Activated T-cell treated with anti-CD3 and anti-CD28 coated beads for 4 hours (primary cell): ENCODE results near the gene HSF4.

Experiments
- DNase-seq: peaks from one replicate; pipeline ENCODE4 v3.0.0-alpha.2; 2020

Gene HSF4

GRCh38 chr16:67169011-67169451, 4.5 kb downstream of the HSF4 start:
- DNase-seq = no peak

- no peak for DNase-seq
These were observed 5.2 kb downstream of the HSF4 start for GRCh38 chr16:67169642-67170167.

DNA sequence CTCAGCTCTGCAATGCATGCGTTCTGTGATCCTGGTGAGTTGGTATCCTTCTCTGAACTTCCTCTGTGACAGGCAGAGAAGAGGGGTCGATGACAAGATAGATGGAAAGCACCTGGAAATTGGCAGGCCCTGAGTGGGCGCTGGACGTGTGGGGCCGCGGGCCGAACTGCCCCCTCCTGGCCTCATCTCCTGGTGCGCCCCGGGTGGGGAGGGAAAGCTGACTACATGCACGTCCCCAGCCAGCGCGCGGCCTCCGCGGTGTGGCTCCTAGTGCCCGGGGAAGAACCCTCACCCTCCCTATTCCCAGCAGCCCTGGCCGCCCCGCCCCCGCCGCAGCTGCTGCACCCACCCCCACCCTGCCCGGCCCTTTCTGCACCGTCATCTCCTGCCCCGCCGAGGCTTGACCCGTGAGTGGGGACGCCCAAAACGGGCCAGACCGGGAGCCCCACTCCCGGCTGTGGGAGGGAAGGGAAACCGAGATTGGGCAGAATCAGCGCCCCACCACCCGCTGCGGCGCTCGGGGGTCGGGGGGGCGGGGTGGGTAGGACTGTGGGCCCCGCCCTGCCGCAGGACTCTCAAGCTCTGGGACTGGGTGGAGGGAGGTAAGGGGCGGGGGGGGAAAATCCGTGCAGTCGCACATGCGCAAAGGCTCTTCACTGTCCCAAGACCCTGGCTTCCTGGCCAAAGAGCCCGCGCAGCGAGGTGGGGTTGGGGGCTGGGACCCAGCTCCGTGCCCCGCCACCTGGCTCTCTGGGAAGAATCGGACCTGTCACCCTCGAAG, 5.8 kb downstream of the HSF4 start, which contains the start of gene NOL3:
Gene NOL3 (plus strand): TSS at position 371 of the 781 bp plus-strand sequence.
- no peak for DNase-seq

GRCh38 chr16:67170949-67171649, 6.6 kb downstream of the HSF4 start:
- no peak for DNase-seq

DNA sequence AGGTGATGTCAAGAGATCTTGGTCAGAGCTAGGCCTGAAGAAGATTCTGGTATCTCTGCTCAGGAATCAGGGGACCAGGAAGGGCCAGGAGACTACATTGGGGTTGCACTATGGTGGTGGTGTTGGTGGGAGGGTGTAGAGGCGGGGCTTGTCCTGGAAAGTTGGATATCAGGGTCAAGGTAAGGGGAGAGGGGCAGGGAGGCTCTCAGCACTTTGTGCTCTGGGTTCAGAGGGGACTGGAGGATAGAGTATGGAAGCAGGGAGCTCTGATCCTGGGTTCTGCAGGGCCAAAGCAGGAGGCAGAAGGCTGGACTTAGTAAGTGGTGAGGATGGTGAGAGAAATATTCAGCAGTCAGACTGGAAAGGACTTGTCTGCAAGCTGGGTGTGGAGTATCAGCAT, 8.8 kb downstream of the HSF4 start:
- no peak for DNase-seq

DNA sequence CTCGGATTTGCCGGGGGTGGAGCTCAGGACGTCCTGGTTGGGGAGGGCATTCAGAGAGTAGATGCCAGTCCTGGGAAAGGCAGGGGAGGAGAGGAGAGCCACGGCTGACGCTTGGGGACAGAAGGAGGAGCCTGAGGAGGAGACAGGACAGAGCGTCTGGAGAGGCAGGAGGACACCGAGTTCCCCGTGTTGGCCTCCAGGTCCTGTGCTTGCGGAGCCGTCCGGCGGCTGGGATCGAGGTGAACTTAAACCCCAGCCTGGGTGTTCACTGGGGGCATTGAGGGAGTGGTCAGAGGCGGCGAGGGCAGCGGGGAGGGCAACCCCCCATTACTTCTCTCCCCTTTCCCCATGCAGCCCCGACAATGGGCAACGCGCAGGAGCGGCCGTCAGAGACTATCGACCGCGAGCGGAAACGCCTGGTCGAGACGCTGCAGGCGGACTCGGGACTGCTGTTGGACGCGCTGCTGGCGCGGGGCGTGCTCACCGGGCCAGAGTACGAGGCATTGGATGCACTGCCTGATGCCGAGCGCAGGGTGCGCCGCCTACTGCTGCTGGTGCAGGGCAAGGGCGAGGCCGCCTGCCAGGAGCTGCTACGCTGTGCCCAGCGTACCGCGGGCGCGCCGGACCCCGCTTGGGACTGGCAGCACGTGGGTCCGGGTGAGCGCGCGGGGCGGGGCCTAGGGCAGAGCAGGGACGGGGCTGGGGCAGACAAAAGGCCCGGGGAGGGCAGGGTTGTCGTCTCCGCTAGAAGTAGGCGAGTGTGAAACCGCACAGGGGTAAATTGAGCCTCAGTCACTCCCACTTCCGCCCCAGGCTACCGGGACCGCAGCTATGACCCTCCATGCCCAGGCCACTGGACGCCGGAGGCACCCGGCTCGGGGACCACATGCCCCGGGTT, 9.5 kb downstream of the HSF4 start:
- DNase-seq = no peak

GRCh38 chr16:67174706-67175231, 10.2 kb downstream of the HSF4 start:
- no peak for DNase-seq

GRCh38 chr16:67176662-67177061, 12.1 kb downstream of the HSF4 start:
- no peak for DNase-seq

DNA sequence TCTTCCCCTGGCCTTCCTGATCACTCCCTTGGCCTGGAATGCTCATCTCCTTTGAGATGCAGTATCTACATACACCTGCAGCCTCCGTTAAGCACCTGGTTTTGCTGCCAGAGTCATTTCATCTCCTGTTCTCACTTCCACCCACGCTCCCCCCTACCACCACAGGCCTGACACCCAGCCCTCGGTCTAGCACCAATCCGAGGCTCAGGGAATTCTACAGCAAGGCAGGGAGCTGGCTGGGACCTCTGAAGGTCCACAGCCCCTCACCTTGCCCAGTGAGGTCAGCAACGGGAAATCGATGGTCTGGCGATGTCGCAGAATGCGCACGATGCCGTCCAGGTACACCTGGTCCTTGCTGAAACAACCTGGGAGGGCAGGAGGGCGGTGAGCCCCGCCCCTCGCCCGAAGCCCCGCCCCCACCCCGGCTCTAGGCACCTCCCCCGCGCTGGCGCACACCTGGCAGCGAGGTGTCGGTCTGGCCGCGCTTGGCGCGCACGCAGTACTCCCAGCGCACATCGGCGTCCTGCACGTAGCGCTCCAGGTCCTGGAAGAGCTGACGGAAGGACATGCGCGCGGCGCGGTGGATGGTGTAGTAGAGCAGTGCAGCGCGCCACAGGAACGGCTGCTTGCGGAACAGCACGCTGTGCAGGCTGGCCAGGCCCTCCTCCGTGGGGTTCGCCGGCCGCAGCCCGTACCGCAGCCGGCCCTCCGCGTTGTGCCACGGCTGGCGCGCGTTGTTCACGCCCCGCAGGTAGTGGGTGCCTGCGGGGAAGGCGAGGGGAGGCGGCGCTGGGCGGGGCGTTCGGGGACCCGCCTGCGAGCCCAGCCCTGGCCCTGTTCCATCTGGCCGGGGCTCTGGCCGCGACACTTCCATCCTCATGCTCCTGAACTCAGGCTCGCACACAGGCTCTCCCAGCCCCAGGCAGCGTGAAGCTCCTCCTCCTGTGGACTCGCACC, 13.5 kb downstream of the HSF4 start:
- no peak for DNase-seq

- DNase-seq = no peak
These were observed 15.0 kb downstream of the HSF4 start for GRCh38 chr16:67179421-67180080.

GRCh38 chr16:67180166-67180565, 15.6 kb downstream of the HSF4 start:
- no peak for DNase-seq

- DNase-seq = no peak
These were observed 16.8 kb downstream of the HSF4 start for GRCh38 chr16:67181346-67181745.

- DNase-seq = no peak
These were observed 17.7 kb downstream of the HSF4 start for GRCh38 chr16:67182288-67182687.

DNA sequence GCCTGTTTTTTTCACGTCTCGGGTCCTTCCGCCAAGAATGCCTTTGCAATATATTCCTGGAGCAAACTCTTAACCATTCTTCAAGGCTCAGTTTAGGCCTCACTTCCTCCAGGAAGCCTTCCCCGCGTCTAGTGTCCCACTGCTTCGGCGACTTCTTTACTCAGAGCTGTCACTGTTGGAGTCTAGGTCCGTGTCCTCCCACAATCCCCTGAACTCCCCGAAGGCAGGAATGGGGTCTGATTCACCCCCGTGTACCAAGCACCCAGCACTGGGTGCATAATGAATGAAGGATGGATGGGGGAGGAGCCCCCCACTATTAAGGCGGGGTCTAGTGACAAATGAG, 18.7 kb downstream of the HSF4 start:
- no peak for DNase-seq

GRCh38 chr16:67183627-67184452, 19.3 kb downstream of the HSF4 start, which contains the start of gene MATCAP1:
Gene MATCAP1 (minus strand): TSS chr16:67183963. CDS start chr16:67180610, 3,353 bp downstream.
- peak; percentile 89 for DNase-seq

DNA sequence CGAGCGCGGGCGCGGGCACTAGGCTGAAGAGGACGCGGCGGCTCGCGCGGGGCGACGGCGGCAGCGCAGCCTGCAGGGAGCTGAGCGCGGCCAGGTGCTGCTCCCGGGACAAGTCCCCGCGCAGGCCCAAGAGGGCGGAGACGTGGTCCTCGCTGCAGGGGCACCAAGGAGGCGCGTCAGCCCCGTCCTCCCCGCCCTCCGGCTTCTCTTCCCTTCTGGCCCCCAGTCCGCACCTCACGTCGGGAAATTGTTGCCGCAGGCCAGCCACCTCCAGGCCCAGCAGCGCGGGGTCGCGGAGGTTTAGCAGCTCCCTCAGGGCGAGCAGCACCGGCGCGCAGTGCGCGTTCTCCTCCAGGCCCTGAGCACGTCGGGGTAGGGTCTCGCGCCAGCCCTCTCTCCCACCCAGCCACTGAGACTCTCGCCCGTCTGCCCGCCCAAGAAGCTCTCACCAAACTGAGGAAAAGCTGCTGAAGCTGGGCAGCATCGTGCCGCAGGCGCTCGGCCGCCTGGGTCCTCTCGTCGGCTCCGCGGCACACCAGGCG, 20.0 kb downstream of the HSF4 start:
- no peak for DNase-seq

- peak; percentile 72 for DNase-seq
These were observed 20.6 kb downstream of the HSF4 start for GRCh38 chr16:67184995-67185650.

GRCh38 chr16:67185651-67186134, 21.1 kb downstream of the HSF4 start:
- DNase-seq = no peak

- no peak for DNase-seq
These were observed 22.0 kb downstream of the HSF4 start for GRCh38 chr16:67186550-67186950.
